PC-9 (cell line): Measurements from ENCODE around the gene PITPNB. TPM values are rescaled to one million over a fixed set of nuclear protein-coding genes. Genes with fewer than 3 reads are reported as not detected.

ENCODE experiments used
- BruUV-seq: library from RNA; stranded (reverse); fragments of 400-500 nt; replicated peaks from 2 replicates; lab custom pipeline; 2021; lab: Mats Ljungman, UMichigan
- CTCF ChIA-PET: fragments of 300-600 bp; sonication (Branson Sonifier 250); formaldehyde crosslinking; loops from one replicate; lab custom pipeline; 2022; ENCODE audit warnings: antibody characterized with exemption; lab: Charles Lee
- POLR2A ChIA-PET: fragments of 300-600 bp; sonication (Branson Sonifier 250); formaldehyde crosslinking; loops from one replicate; lab custom pipeline; 2022; ENCODE audit warnings: antibody characterized with exemption; ENCODE audit not compliant: unreplicated experiment; lab: Charles Lee
- DNase-seq, 2 experiments: peaks; one replicate each; pipeline versions ENCODE4 v3.0.0 to v3.0.0-alpha.2; 2015 to 2022; ENCODE audit warnings: mixed read lengths in 1 of 2
- H2AFZ ChIP-seq: fragments of 200-600 bp; sonication (generic); 2 replicates; pipeline ENCODE4 v1.8.1; 2017; ENCODE audit warnings: antibody characterized with exemption
- H3F3A ChIP-seq: fragments of 200-600 bp; sonication (generic); 2 replicates; pipeline ENCODE4 v1.8.1; 2017; ENCODE audit warnings: antibody characterized with exemption, mild to moderate bottlenecking, low read depth; ENCODE audit not compliant: insufficient read depth
- H3K27ac ChIP-seq: fragments of 200-600 bp; sonication (generic); 2 replicates; pipeline ENCODE4 v1.6.1; 2016; ENCODE audit warnings: mixed run types
- H3K27me3 ChIP-seq: fragments of 200-600 bp; sonication (generic); 2 replicates; pipeline ENCODE4 v1.6.1; 2016; ENCODE audit warnings: low read depth, mixed run types; ENCODE audit not compliant: insufficient read depth
- H3K36me3 ChIP-seq: fragments of 200-600 bp; sonication (generic); 2 replicates; pipeline ENCODE4 v1.6.1; 2016; ENCODE audit warnings: low read depth, mixed run types
- H3K4me1 ChIP-seq: fragments of 200-600 bp; sonication (generic); replicated peaks from 2 replicates; pipeline ENCODE4 v1.6.1; 2016; ENCODE audit warnings: mixed run types; ENCODE audit not compliant: insufficient read depth
- H3K4me2 ChIP-seq: fragments of 200-600 bp; sonication (generic); 2 replicates; pipeline ENCODE4 v1.6.1; 2017; ENCODE audit warnings: mixed run types
- H3K4me3 ChIP-seq: fragments of 200-600 bp; sonication (generic); 2 replicates; pipeline ENCODE4 v1.6.1; 2016; ENCODE audit warnings: mixed run types
- H3K79me2 ChIP-seq: fragments of 200-600 bp; sonication (generic); 2 replicates; pipeline ENCODE4 v1.6.1; 2017; ENCODE audit warnings: low read depth, mixed run types
- H3K9me2 ChIP-seq: fragments of 200-600 bp; sonication (generic); 2 replicates; pipeline ENCODE4 v1.8.1; 2017; ENCODE audit warnings: mild to moderate bottlenecking; ENCODE audit not compliant: insufficient read depth
- H3K9me3 ChIP-seq: fragments of 200-600 bp; sonication (generic); 2 replicates; pipeline ENCODE4 v1.8.1; 2016; ENCODE audit warnings: low read depth; ENCODE audit not compliant: insufficient read depth
- H4K20me1 ChIP-seq: fragments of 200-600 bp; sonication (generic); 2 replicates; pipeline ENCODE4 v1.8.1; 2017; ENCODE audit not compliant: insufficient read depth
- EZH2 ChIP-seq: fragments of 200-600 bp; sonication (generic); IDR thresholded peaks from 2 replicates; pipeline ENCODE4 v1.8.0; 2017; ENCODE audit warnings: antibody characterized with exemption, low read depth
- intact Hi-C: fragments of 100-400 bp; cut with micrococcal nuclease; formaldehyde crosslinking; loops from one replicate; pipeline ENCODE4 v1.10.0; 2022; ENCODE audit not compliant: unreplicated experiment
- total RNA-seq: library from RNA; stranded (reverse); gene quantifications from 2 replicates; pipeline ENCODE4 v1.2.3, GENCODE V29; 2021
- TF ChIP-seq, protein P1 (sequence below): fragments of 200-600 bp; sonication (generic); conservative IDR thresholded peaks from 2 replicates; pipeline ENCODE4 v1.6.1; 2017; ENCODE audit warnings: mixed run types, antibody characterized with exemption, mild to moderate bottlenecking, moderate library complexity

Gene PITPNB
- total RNA-seq, 1 experiment from 2014 or later: 49.6 TPM

DNA sequence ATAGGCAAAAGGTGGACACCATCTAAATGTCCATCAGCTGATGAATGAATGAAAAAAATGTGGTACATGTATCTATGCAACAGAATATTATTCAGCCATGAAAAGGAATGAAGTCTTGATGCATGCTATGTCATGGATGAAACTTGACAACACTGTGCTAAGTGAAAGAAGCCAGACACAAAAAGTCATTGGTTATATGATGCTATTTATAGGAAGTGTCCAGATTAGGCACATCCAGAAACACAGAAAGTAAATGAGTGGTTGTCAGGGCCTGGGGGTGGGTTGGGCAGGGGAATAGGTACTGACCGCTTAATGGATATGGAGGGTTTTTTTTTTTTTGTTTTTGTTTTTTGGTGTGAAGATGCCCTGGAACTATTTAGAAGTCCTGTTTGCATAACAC, 95.8 kb downstream of the PITPNB start:
- ChIA-PET CTCF (no interaction called here), POLR2A (no interaction called here)
- Histone ChIP-seq H3F3A (no peaks in the 10 kb centered on the region), H3K4me3 (no peak overlapping the region), H3K9me2 (no peaks in the 10 kb centered on the region), H4K20me1 (no peaks in the 10 kb centered on the region), H3K27me3 (no peaks in the 10 kb centered on the region), H3K27ac (no peak overlapping the region), H3K4me2 (no peak overlapping the region), H3K4me1 (no peaks in the 10 kb centered on the region), H3K9me3 (no peaks in the 10 kb centered on the region), H3K36me3 (no peaks in the 10 kb centered on the region), H2AFZ (no peak overlapping the region), H3K79me2 (no peaks in the 10 kb centered on the region)
- DNase-seq: no peak
- TF ChIP-seq EZH2: no peak
- TF ChIP-seq, protein P1, sequence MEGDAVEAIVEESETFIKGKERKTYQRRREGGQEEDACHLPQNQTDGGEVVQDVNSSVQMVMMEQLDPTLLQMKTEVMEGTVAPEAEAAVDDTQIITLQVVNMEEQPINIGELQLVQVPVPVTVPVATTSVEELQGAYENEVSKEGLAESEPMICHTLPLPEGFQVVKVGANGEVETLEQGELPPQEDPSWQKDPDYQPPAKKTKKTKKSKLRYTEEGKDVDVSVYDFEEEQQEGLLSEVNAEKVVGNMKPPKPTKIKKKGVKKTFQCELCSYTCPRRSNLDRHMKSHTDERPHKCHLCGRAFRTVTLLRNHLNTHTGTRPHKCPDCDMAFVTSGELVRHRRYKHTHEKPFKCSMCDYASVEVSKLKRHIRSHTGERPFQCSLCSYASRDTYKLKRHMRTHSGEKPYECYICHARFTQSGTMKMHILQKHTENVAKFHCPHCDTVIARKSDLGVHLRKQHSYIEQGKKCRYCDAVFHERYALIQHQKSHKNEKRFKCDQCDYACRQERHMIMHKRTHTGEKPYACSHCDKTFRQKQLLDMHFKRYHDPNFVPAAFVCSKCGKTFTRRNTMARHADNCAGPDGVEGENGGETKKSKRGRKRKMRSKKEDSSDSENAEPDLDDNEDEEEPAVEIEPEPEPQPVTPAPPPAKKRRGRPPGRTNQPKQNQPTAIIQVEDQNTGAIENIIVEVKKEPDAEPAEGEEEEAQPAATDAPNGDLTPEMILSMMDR: no peak
- intact Hi-C loops: no loop called here
- no TSS peak for BruUV-seq

DNA sequence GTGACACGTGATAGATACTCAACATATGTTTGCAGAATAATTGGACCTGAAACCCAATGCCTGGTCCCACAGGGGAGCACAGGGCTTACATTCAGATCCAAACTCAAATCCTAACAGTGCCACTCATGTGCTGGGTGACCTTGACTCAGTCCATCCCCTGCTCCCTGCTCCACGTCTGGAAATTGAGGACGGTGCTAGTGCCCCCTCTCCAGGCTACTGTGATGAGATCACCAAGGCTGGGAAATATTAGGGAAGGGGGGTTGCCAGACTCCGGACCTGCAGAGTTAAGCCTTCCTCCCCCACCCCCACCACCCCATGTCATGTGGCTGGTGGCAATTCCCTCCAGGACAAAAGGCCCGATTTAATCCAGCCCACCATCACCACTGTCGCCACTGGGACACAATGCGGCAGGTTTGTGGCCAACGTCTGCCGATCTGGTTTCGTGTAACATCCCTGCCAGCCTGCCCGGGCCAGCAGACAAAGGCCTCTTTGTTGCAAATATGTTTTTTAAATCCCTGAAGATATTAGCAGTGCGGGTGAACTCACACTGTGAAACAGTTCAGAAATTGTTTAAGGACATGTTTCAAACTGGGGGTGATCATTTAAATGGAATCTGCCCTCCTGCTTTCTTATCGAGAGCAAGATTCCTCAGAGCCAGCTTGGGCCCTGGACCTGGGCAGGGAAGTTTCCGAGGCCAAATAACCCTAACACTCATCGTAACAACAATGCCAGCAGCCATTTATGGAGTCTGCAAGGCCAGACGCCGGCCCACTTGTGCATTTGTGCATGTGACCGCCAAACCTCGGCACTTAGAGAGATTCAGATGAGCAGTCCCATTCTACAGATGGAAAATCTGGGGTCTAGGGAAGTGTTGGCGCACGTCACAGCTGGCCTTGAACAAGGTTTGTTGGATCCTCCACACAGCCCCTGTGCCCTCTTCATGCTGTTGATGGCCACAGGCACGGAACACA, 97.9 kb downstream of the PITPNB start:
- BruUV-seq: no TSS peak

DNA sequence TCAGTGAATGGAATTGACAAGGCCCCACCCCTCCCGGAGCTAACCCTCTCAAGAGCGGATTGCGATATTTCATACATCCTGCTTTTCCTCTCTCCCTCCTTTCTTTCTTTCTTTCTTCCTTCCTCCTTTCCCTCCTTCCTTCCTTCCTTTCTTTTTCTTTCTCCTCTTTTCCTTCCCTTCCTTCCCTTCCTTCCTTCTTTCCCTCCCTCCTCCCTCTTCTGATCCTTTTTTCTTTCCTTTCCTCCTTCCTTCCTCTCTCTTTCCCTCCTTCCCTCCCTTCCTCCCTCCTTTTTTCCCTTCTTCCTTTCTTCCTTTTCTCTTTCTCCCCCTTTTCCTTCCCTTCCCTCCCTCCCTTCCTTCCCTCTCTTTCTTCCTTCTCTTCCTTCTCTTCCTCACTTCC, 102.5 kb downstream of the PITPNB start:
- BruUV-seq: no TSS peak
- H4K20me1 ChIP-seq: no peaks in the 10 kb centered on the region
- ChIA-PET POLR2A (no interaction called here), CTCF (no interaction called here)
- no peak overlapping the region for H3K4me2 ChIP-seq
- H3K9me3 ChIP-seq: no peaks in the 10 kb centered on the region
- TF ChIP-seq EZH2: no peak
- TF ChIP-seq, protein P1: no peak
- no peak overlapping the region for H3K4me3 ChIP-seq
- H3K4me1 ChIP-seq: no peaks in the 10 kb centered on the region
- H3F3A ChIP-seq: no peaks in the 10 kb centered on the region; the same call in 1 of the 2 replicates
- H3K9me2 ChIP-seq: no peaks in the 10 kb centered on the region
- intact Hi-C loops: no loop called here
- no peaks in the 10 kb centered on the region for H3K36me3 ChIP-seq
- H3K79me2 ChIP-seq: no peaks in the 10 kb centered on the region
- no peak overlapping the region for H2AFZ ChIP-seq
- H3K27me3 ChIP-seq: no peaks in the 10 kb centered on the region
- H3K27ac ChIP-seq: no peak overlapping the region
- DNase-seq: no peak

More for the DNA sequence above, 97.9 kb downstream of the PITPNB start:
- ChIA-PET CTCF (no interaction called here), POLR2A (no interaction called here)
- Histone ChIP-seq H3K9me3 (no peaks in the 10 kb centered on the region), H3K27ac (no peak overlapping the region), H3K79me2 (no peaks in the 10 kb centered on the region), H3F3A (no peaks in the 10 kb centered on the region), H3K9me2 (no peaks in the 10 kb centered on the region), H2AFZ (no peak overlapping the region), H3K4me3 (no peak overlapping the region), H4K20me1 (no peaks in the 10 kb centered on the region), H3K27me3 (no peaks in the 10 kb centered on the region), H3K4me1 (no peaks in the 10 kb centered on the region), H3K36me3 (no peaks in the 10 kb centered on the region), H3K4me2 (no peak overlapping the region)
- intact Hi-C loops: no loop called here
- TF ChIP-seq EZH2: no peak
- TF ChIP-seq, protein P1: no peak
- DNase-seq: no peak
